Stimulated activated naive CD8-positive, alpha-beta T cell treated with anti-CD3 and anti-CD28 coated beads, Interleukin-15, Interleukin-2, amounts not matched to agents 100 ng/mL and 50 ng/mL, for 24 hours (primary cell): ENCODE data around the gene CCBE1.

ENCODE experiments used
- H3K27ac Mint-ChIP-seq: one replicate; pipeline ENCODE4 v1.8.0; 2021; ENCODE audit warnings: mild to moderate bottlenecking, mixed read lengths
- H3K27me3 Mint-ChIP-seq: one replicate; pipeline ENCODE4 v1.8.0; 2021; ENCODE audit warnings: mixed read lengths
- H3K36me3 Mint-ChIP-seq: one replicate; pipeline ENCODE4 v1.8.0; 2021; ENCODE audit warnings: low read depth, mixed read lengths
- H3K4me1 Mint-ChIP-seq: one replicate; pipeline ENCODE4 v1.8.0; 2021; ENCODE audit warnings: low read depth, mixed read lengths
- H3K4me3 Mint-ChIP-seq: one replicate; pipeline ENCODE4 v1.8.0; 2021; ENCODE audit warnings: mild to moderate bottlenecking, mixed read lengths
- H3K9me3 Mint-ChIP-seq: one replicate; pipeline ENCODE4 v1.8.0; 2021; ENCODE audit warnings: mixed read lengths

CCBE1 gene

GRCh38 chr18:59700535-59700967 lies 3.3 kb upstream of the CCBE1 start:
- Mint-ChIP-seq H3K27ac (no peak overlapping the region), H3K27me3 (peaks cover 40% of the 10 kb centered on the region), H3K36me3 (no peaks in the 10 kb centered on the region), H3K4me1 (peaks cover 11% of the 10 kb centered on the region), H3K4me3 (no peak overlapping the region), H3K9me3 (no peaks in the 10 kb centered on the region)

- Mint-ChIP-seq H3K4me3 (no peak overlapping the region), H3K4me1 (peaks cover 11% of the 10 kb centered on the region), H3K36me3 (no peaks in the 10 kb centered on the region), H3K27ac (no peak overlapping the region), H3K9me3 (no peaks in the 10 kb centered on the region), H3K27me3 (peaks cover 46% of the 10 kb centered on the region)
Observed at GRCh38 chr18:59699750-59700534, 2.7 kb upstream of the CCBE1 start.

GRCh38 chr18:59699061-59699460 lies 1.8 kb upstream of the CCBE1 start:
- H3K27me3 Mint-ChIP-seq: peaks cover 54% of the 10 kb centered on the region
- H3K4me1 Mint-ChIP-seq: peaks cover 11% of the 10 kb centered on the region
- H3K9me3 Mint-ChIP-seq: no peaks in the 10 kb centered on the region
- no peak overlapping the region for H3K27ac Mint-ChIP-seq
- H3K36me3 Mint-ChIP-seq: no peaks in the 10 kb centered on the region
- no peak overlapping the region for H3K4me3 Mint-ChIP-seq

- peak overlapping the region; percentile 0 for H3K4me3 Mint-ChIP-seq
- H3K27ac Mint-ChIP-seq: no peak overlapping the region
- H3K9me3 Mint-ChIP-seq: no peaks in the 10 kb centered on the region
- H3K36me3 Mint-ChIP-seq: no peaks in the 10 kb centered on the region
- H3K27me3 Mint-ChIP-seq: peaks cover 65% of the 10 kb centered on the region
- peaks cover 11% of the 10 kb centered on the region for H3K4me1 Mint-ChIP-seq
Observed at GRCh38 chr18:59696311-59697235, 650 bp downstream of the CCBE1 start.

- H3K4me3 Mint-ChIP-seq: no peak overlapping the region
- no peaks in the 10 kb centered on the region for H3K36me3 Mint-ChIP-seq
- H3K9me3 Mint-ChIP-seq: no peaks in the 10 kb centered on the region
- peaks cover 11% of the 10 kb centered on the region for H3K4me1 Mint-ChIP-seq
- no peak overlapping the region for H3K27ac Mint-ChIP-seq
- H3K27me3 Mint-ChIP-seq: peaks cover 60% of the 10 kb centered on the region
Observed at GRCh38 chr18:59695551-59695950, 1.7 kb downstream of the CCBE1 start.

- Mint-ChIP-seq H3K4me3 (no peak overlapping the region), H3K27me3 (peaks cover 57% of the 10 kb centered on the region), H3K36me3 (no peaks in the 10 kb centered on the region), H3K4me1 (peaks cover 11% of the 10 kb centered on the region), H3K27ac (no peak overlapping the region), H3K9me3 (no peaks in the 10 kb centered on the region)
Observed at GRCh38 chr18:59694824-59695223, 2.4 kb downstream of the CCBE1 start.

GRCh38 chr18:59691996-59692395 lies 5.2 kb downstream of the CCBE1 start:
- no peak overlapping the region for H3K27ac Mint-ChIP-seq
- peaks cover 6% of the 10 kb centered on the region for H3K4me1 Mint-ChIP-seq
- H3K9me3 Mint-ChIP-seq: no peaks in the 10 kb centered on the region
- H3K4me3 Mint-ChIP-seq: no peak overlapping the region
- peaks cover 42% of the 10 kb centered on the region for H3K27me3 Mint-ChIP-seq
- no peaks in the 10 kb centered on the region for H3K36me3 Mint-ChIP-seq

GRCh38 chr18:59690996-59691395 lies 6.2 kb downstream of the CCBE1 start:
- Mint-ChIP-seq H3K4me1 (peaks cover under 1% of the 10 kb centered on the region), H3K27me3 (peaks cover 36% of the 10 kb centered on the region)

GRCh38 chr18:59690186-59690982 lies 6.8 kb downstream of the CCBE1 start:
- Mint-ChIP-seq H3K27me3 (peaks cover 30% of the 10 kb centered on the region), H3K4me3 (no peak overlapping the region), H3K27ac (no peak overlapping the region), H3K36me3 (no peaks in the 10 kb centered on the region), H3K9me3 (no peaks in the 10 kb centered on the region), H3K4me1 (no peaks in the 10 kb centered on the region)

More at GRCh38 chr18:59690996-59691395, 6.2 kb downstream of the CCBE1 start:
- H3K27ac Mint-ChIP-seq: no peak overlapping the region
- H3K9me3 Mint-ChIP-seq: no peaks in the 10 kb centered on the region
- no peak overlapping the region for H3K4me3 Mint-ChIP-seq
- H3K36me3 Mint-ChIP-seq: no peaks in the 10 kb centered on the region

- Mint-ChIP-seq H3K36me3 (no peaks in the 10 kb centered on the region), H3K9me3 (no peaks in the 10 kb centered on the region), H3K4me3 (no peak overlapping the region), H3K4me1 (no peaks in the 10 kb centered on the region), H3K27ac (no peak overlapping the region), H3K27me3 (peaks cover 25% of the 10 kb centered on the region)
Observed at GRCh38 chr18:59689756-59690155, 7.5 kb downstream of the CCBE1 start.

GRCh38 chr18:59686260-59686659 lies 11.0 kb downstream of the CCBE1 start:
- no peaks in the 10 kb centered on the region for H3K36me3 Mint-ChIP-seq
- no peaks in the 10 kb centered on the region for H3K9me3 Mint-ChIP-seq
- H3K27ac Mint-ChIP-seq: no peak overlapping the region
- no peaks in the 10 kb centered on the region for H3K4me1 Mint-ChIP-seq
- no peak overlapping the region for H3K4me3 Mint-ChIP-seq
- peaks cover 17% of the 10 kb centered on the region for H3K27me3 Mint-ChIP-seq

GRCh38 chr18:59685501-59685900 lies 11.7 kb downstream of the CCBE1 start:
- no peaks in the 10 kb centered on the region for H3K4me1 Mint-ChIP-seq
- H3K9me3 Mint-ChIP-seq: no peaks in the 10 kb centered on the region
- peaks cover 17% of the 10 kb centered on the region for H3K27me3 Mint-ChIP-seq
- H3K27ac Mint-ChIP-seq: no peak overlapping the region
- no peaks in the 10 kb centered on the region for H3K36me3 Mint-ChIP-seq
- H3K4me3 Mint-ChIP-seq: no peak overlapping the region

GRCh38 chr18:59684777-59685176 lies 12.4 kb downstream of the CCBE1 start:
- Mint-ChIP-seq H3K27me3 (peaks cover 17% of the 10 kb centered on the region), H3K4me3 (no peak overlapping the region), H3K27ac (no peak overlapping the region), H3K4me1 (no peaks in the 10 kb centered on the region), H3K9me3 (no peaks in the 10 kb centered on the region), H3K36me3 (no peaks in the 10 kb centered on the region)

- H3K27me3 Mint-ChIP-seq: peaks cover 11% of the 10 kb centered on the region
- H3K27ac Mint-ChIP-seq: no peak overlapping the region
- H3K9me3 Mint-ChIP-seq: no peaks in the 10 kb centered on the region
- no peaks in the 10 kb centered on the region for H3K4me1 Mint-ChIP-seq
- no peak overlapping the region for H3K4me3 Mint-ChIP-seq
- H3K36me3 Mint-ChIP-seq: no peaks in the 10 kb centered on the region
Observed at GRCh38 chr18:59681521-59682004, 15.7 kb downstream of the CCBE1 start.
